ENCODE data around the gene ANXA8.
"Not testable (repeated sequence)": the region's sequence is repeated elsewhere in the genome, so short reads cannot be mapped to it uniquely, and the experiment has no call there.

DNA sequence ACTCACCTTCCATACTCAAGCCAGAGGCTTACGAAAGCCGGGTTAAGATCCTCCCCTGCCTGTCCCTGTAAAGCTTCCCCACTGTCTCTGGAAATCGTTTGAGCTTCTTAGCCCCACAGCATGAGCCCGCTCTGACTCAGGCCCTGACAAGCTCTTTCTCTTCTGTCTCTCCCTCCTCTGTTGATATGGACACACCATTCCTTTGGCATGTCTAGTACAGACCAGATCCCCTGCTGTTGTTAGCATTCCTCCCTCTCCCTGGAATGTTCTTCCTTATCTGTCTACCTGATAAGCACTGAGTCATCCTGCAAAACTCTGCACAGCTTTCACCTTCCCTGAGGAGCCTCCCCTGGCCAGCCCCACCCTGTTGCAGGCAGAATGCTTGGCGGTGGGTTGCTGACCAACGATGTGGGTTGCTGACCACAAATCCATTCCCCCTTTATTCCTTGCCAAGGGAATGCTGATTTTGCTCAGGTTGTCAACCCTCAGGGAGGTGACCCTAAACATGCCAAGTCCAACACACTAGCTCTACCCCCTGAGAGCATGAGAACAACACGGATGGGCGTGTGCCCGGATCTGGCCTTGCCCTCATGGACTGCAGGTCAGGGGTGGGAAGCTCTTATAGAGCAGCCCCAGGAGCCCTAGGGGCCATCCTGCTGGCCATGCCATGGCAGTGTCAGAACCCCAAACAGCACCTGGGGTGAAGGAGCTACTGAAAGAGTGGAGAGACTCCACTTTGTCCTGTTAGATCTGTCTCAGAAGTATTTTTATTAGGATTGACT, 21.1 kb downstream of the ANXA8 start:
- TF ChIP-seq CHD2 (IDR thresholded peaks at IDR 0.05; ENCODE audit: borderline replicate concordance, low read depth, low read length); RBBP5 (conservative IDR thresholded peaks at IDR 0.05); NBN (IDR thresholded peaks at IDR 0.05); NFIC (IDR thresholded peaks at IDR 0.05; ENCODE audit: low read depth, low read length): not testable (repeated sequence)
- TF ChIP-seq, protein P1, sequence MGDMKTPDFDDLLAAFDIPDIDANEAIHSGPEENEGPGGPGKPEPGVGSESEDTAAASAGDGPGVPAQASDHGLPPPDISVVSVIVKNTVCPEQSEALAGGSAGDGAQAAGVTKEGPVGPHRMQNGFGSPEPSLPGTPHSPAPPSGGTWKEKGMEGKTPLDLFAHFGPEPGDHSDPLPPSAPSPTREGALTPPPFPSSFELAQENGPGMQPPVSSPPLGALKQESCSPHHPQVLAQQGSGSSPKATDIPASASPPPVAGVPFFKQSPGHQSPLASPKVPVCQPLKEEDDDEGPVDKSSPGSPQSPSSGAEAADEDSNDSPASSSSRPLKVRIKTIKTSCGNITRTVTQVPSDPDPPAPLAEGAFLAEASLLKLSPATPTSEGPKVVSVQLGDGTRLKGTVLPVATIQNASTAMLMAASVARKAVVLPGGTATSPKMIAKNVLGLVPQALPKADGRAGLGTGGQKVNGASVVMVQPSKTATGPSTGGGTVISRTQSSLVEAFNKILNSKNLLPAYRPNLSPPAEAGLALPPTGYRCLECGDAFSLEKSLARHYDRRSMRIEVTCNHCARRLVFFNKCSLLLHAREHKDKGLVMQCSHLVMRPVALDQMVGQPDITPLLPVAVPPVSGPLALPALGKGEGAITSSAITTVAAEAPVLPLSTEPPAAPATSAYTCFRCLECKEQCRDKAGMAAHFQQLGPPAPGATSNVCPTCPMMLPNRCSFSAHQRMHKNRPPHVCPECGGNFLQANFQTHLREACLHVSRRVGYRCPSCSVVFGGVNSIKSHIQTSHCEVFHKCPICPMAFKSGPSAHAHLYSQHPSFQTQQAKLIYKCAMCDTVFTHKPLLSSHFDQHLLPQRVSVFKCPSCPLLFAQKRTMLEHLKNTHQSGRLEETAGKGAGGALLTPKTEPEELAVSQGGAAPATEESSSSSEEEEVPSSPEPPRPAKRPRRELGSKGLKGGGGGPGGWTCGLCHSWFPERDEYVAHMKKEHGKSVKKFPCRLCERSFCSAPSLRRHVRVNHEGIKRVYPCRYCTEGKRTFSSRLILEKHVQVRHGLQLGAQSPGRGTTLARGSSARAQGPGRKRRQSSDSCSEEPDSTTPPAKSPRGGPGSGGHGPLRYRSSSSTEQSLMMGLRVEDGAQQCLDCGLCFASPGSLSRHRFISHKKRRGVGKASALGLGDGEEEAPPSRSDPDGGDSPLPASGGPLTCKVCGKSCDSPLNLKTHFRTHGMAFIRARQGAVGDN (IDR thresholded peaks at IDR 0.05), result not testable (repeated sequence)

All from GM12878 (cell line).